ENCODE data around the gene TBC1D10A.
A peak's percentile ranks its signal among the peaks of the same experiment; 100 is the strongest.

The TBC1D10A gene

GRCh38 chr22:30282616-30283046 is 44.1 kb downstream of the TBC1D10A start:
- H3K36me3 Mint-ChIP-seq = no peaks in the 10 kb centered on the region
- H3K9me3 Mint-ChIP-seq = no peaks in the 10 kb centered on the region
- H3K4me3 Mint-ChIP-seq = no peak overlapping the region
- DNase-seq (ENCODE audit: low spot score in 2 of 2) = no peak
- peaks cover 37% of the 10 kb centered on the region for H3K4me1 Mint-ChIP-seq
- no peak for ATAC-seq
- peak overlapping the region; percentile 68 for H3K27ac Mint-ChIP-seq

GRCh38 chr22:30280505-30280904 is 46.2 kb downstream of the TBC1D10A start:
- Mint-ChIP-seq H3K4me1 (peaks cover 37% of the 10 kb centered on the region), H3K27ac (no peak overlapping the region)
- DNase-seq (ENCODE audit: low spot score in 2 of 2) = no peak

GRCh38 chr22:30279932-30280331 is 46.8 kb downstream of the TBC1D10A start:
- Mint-ChIP-seq H3K36me3 (no peaks in the 10 kb centered on the region), H3K27ac (no peak overlapping the region), H3K9me3 (no peaks in the 10 kb centered on the region), H3K4me3 (no peak overlapping the region), H3K4me1 (peaks cover 41% of the 10 kb centered on the region)
- DNase-seq (ENCODE audit: low spot score in 2 of 2) = no peak
- ATAC-seq = no peak

More at GRCh38 chr22:30280505-30280904, 46.2 kb downstream of the TBC1D10A start:
- Mint-ChIP-seq H3K36me3 (no peaks in the 10 kb centered on the region), H3K4me3 (no peak overlapping the region), H3K9me3 (no peaks in the 10 kb centered on the region)
- no peak for ATAC-seq

DNA sequence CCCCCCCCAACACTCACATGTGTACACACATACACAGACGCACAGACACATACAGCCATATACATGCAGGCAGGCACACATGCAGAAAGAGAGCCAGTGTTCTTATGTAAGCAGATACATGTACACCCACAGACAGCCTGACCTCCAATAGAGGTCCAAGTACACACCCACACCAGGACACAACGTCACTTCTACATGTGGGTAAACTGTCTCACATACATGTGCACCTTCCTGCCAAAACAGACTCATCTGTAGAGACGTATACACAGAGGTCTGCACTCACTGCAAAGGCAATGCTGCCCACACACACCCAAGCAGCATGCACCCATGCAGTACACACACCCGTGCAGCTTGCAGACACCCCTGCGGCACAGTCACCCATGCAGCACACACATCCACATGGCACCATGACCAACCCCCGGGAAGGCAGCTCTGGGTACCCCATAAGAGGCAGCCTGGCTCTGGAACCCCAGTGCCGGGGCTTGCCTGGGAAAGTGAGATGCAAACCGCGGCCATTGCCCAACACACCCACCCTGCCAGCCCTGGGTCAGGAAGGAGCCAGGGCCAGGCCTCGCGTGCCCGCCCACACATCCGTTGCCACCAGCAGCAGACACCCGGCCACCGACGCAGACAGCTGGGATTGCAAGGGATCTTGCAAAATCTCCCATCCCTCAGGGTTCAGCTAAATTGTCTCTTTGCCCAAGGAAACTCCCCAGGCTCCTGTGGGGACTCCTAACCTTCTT is 47.5 kb downstream of the TBC1D10A start:
- Mint-ChIP-seq H3K36me3 (no peaks in the 10 kb centered on the region), H3K27ac (no peak overlapping the region), H3K9me3 (no peaks in the 10 kb centered on the region), H3K4me1 (peaks cover 45% of the 10 kb centered on the region), H3K4me3 (no peak overlapping the region)
- ATAC-seq = peak; percentile 42
- DNase-seq (ENCODE audit: low spot score in 2 of 2) = no peak

GRCh38 chr22:30277547-30278344 is 49.0 kb downstream of the TBC1D10A start:
- no peak overlapping the region for H3K4me3 Mint-ChIP-seq
- peaks cover 56% of the 10 kb centered on the region for H3K4me1 Mint-ChIP-seq
- no peaks in the 10 kb centered on the region for H3K36me3 Mint-ChIP-seq
- H3K27ac Mint-ChIP-seq = peak overlapping the region; percentile 4
- no peak for DNase-seq (ENCODE audit: low spot score in 2 of 2)
- no peak for ATAC-seq
- no peaks in the 10 kb centered on the region for H3K9me3 Mint-ChIP-seq

GRCh38 chr22:30276039-30276438 is 50.7 kb downstream of the TBC1D10A start:
- ATAC-seq (no peak), DNase-seq (ENCODE audit: low spot score in 2 of 2) (no peak)
- Mint-ChIP-seq H3K27ac (peak overlapping the region; percentile 68), H3K4me1 (peaks cover 62% of the 10 kb centered on the region), H3K9me3 (no peaks in the 10 kb centered on the region), H3K4me3 (no peak overlapping the region), H3K36me3 (no peaks in the 10 kb centered on the region)

- peaks cover 65% of the 10 kb centered on the region for H3K4me1 Mint-ChIP-seq
- no peaks in the 10 kb centered on the region for H3K9me3 Mint-ChIP-seq
- peak; percentile 25 for ATAC-seq
- H3K27ac Mint-ChIP-seq = peak overlapping the region; percentile 68
- H3K36me3 Mint-ChIP-seq = peaks cover 2% of the 10 kb centered on the region
- H3K4me3 Mint-ChIP-seq = no peak overlapping the region
- DNase-seq (ENCODE audit: low spot score in 2 of 2) = no peak
Measured at GRCh38 chr22:30275625-30276024, 51.1 kb downstream of the TBC1D10A start.

GRCh38 chr22:30274437-30274812 is 52.3 kb downstream of the TBC1D10A start:
- H3K36me3 Mint-ChIP-seq = peaks cover 12% of the 10 kb centered on the region

GRCh38 chr22:30273711-30274436 is 52.9 kb downstream of the TBC1D10A start:
- no peak overlapping the region for H3K27ac Mint-ChIP-seq
- H3K4me3 Mint-ChIP-seq = no peak overlapping the region
- DNase-seq (ENCODE audit: low spot score in 2 of 2) = no peak
- peaks cover 62% of the 10 kb centered on the region for H3K4me1 Mint-ChIP-seq
- peaks cover 17% of the 10 kb centered on the region for H3K36me3 Mint-ChIP-seq
- no peak for ATAC-seq
- H3K9me3 Mint-ChIP-seq = no peaks in the 10 kb centered on the region

More at GRCh38 chr22:30274437-30274812, 52.3 kb downstream of the TBC1D10A start:
- DNase-seq (ENCODE audit: low spot score in 2 of 2) (no peak), ATAC-seq (no peak)
- no peaks in the 10 kb centered on the region for H3K9me3 Mint-ChIP-seq
- no peak overlapping the region for H3K4me3 Mint-ChIP-seq
- peaks cover 62% of the 10 kb centered on the region for H3K4me1 Mint-ChIP-seq
- no peak overlapping the region for H3K27ac Mint-ChIP-seq

DNA sequence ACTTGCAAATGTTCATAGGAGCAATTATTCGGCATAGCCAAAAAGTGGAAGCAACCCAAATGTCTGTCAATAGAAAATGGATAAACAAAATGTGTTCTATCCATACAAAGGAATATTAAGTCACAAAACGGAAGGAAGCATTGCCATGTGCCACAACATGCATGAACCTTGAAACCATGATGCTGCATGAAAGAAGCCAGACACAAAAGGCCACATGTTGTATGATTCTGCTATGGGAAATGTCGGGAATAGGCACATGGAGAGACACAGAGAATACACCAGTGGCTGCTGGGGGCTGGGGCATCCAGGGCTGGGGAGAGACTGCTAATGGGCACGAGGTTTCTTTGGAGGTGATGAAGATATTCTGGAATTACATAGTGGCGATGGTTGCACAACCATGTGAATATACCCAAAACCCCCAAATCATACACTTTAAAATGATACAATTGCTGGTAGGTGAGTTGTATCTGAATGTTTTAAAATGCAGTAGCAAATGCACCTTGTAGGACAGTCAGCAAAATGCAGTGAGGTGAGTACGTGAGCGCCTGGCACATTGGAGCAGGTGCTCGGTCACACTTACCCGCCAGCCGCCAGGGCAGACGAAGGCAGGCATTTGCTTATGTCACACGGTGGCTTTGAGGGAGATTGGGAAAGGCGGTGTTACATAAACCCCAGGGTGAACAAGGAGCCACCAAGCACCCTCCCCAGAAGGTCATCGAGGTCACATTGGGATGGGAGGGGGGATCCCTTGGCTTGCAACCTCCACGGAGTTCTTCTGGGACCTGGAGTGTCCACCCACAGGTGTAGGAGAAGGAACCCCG is 53.8 kb downstream of the TBC1D10A start:
- no peak overlapping the region for H3K4me3 Mint-ChIP-seq
- no peak for ATAC-seq
- no peak overlapping the region for H3K27ac Mint-ChIP-seq
- DNase-seq (ENCODE audit: low spot score in 2 of 2) = no peak
- H3K36me3 Mint-ChIP-seq = peaks cover 17% of the 10 kb centered on the region
- no peaks in the 10 kb centered on the region for H3K9me3 Mint-ChIP-seq
- H3K4me1 Mint-ChIP-seq = peaks cover 63% of the 10 kb centered on the region

GRCh38 chr22:30270832-30271231 is 55.9 kb downstream of the TBC1D10A start:
- H3K36me3 Mint-ChIP-seq = peaks cover 30% of the 10 kb centered on the region
- no peaks in the 10 kb centered on the region for H3K9me3 Mint-ChIP-seq
- H3K27ac Mint-ChIP-seq = peak overlapping the region; percentile 33
- peaks cover 67% of the 10 kb centered on the region for H3K4me1 Mint-ChIP-seq
- H3K4me3 Mint-ChIP-seq = no peak overlapping the region
- DNase-seq (ENCODE audit: low spot score in 2 of 2) = no peak
- no peak for ATAC-seq

- Mint-ChIP-seq H3K9me3 (no peaks in the 10 kb centered on the region), H3K27ac (peak overlapping the region; percentile 98), H3K36me3 (peaks cover 53% of the 10 kb centered on the region), H3K4me3 (peak overlapping the region; percentile 92), H3K4me1 (peaks cover 63% of the 10 kb centered on the region)
- ATAC-seq = no peak
- DNase-seq (ENCODE audit: low spot score in 2 of 2) = no peak
Measured at GRCh38 chr22:30268331-30268730, 58.4 kb downstream of the TBC1D10A start.

- peak overlapping the region; percentile 92 for H3K4me3 Mint-ChIP-seq
- H3K9me3 Mint-ChIP-seq = no peaks in the 10 kb centered on the region
- no peak for ATAC-seq
- H3K27ac Mint-ChIP-seq = peak overlapping the region; percentile 98
- peaks cover 66% of the 10 kb centered on the region for H3K4me1 Mint-ChIP-seq
- DNase-seq (ENCODE audit: low spot score in 2 of 2) = peak in 1 of 2 donors; percentile 72
- peaks cover 60% of the 10 kb centered on the region for H3K36me3 Mint-ChIP-seq
Measured at GRCh38 chr22:30267382-30268302, 59.1 kb downstream of the TBC1D10A start.

Data from stimulated activated effector memory CD8-positive, alpha-beta T cell treated with anti-CD3 and anti-CD28 coated beads, Interleukin-12 subunit alpha, Interleukin-12 subunit beta, amount 100 ng/mL, for 72 hours (primary cell).